CD4-positive, CD25-positive, alpha-beta regulatory T cell (primary cell): ENCODE measurements around the gene ADGRG3. TPM values are rescaled to one million over a fixed set of nuclear protein-coding genes. Genes with fewer than 3 reads are reported as not detected.

Source experiments
- ATAC-seq, 2 donors: fragments of 150-1000 bp; cut with Tn5 transposase; one replicate each; pipeline ENCODE4 v1.10.0; 2021; ENCODE audit warnings: low read depth in 2 of 2, moderate number of reproducible peaks in 2 of 2, moderate library complexity in 1 of 2
- DNase-seq, 3 donors: peaks; one replicate each; pipeline versions ENCODE4 v3.0.0 to v3.0.0-alpha.2; 2012 to 2022; ENCODE audit warnings: mixed read lengths in 1 of 3
- H3K27ac ChIP-seq: one replicate; pipeline ENCODE4 v1.7.0; 2013; ENCODE audit warnings: mild to moderate bottlenecking, low read length; ENCODE audit not compliant: insufficient read depth, poor library complexity, severe bottlenecking
- H3K27me3 ChIP-seq: one replicate; pipeline ENCODE4 v1.7.0; 2013; ENCODE audit warnings: low read length; ENCODE audit not compliant: control insufficient read depth, insufficient read depth
- H3K36me3 ChIP-seq: one replicate; pipeline ENCODE4 v1.7.0; 2013; ENCODE audit warnings: mild to moderate bottlenecking, low read length, moderate library complexity; ENCODE audit not compliant: control insufficient read depth, insufficient read depth
- H3K4me1 ChIP-seq: 2 replicates; pipeline ENCODE4 v1.7.0; 2013; ENCODE audit warnings: mild to moderate bottlenecking, low read length; ENCODE audit not compliant: insufficient read depth, control insufficient read depth, poor library complexity, severe bottlenecking
- H3K4me3 ChIP-seq: one replicate; pipeline ENCODE4 v1.7.0; 2013; ENCODE audit warnings: low read depth, mild to moderate bottlenecking, low read length, moderate library complexity
- H3K9me3 ChIP-seq, 2 experiments: 1 replicate in 1 of 2; 2 replicates in 1 of 2; pipeline ENCODE4 v1.7.0; 2013; ENCODE audit warnings: low read length in 2 of 2, mild to moderate bottlenecking in 1 of 2, moderate library complexity in 1 of 2; ENCODE audit not compliant: control insufficient read depth in 2 of 2
- H3K27ac Mint-ChIP-seq, 3 donors: one replicate each; pipeline ENCODE4 v1.8.0; 2020 to 2022; ENCODE audit warnings: mild to moderate bottlenecking in 3 of 3, mixed read lengths in 3 of 3, moderate library complexity in 2 of 3
- H3K27me3 Mint-ChIP-seq: one replicate; pipeline ENCODE4 v1.8.0; 2022; ENCODE audit warnings: mild to moderate bottlenecking, mixed read lengths
- H3K36me3 Mint-ChIP-seq: one replicate; pipeline ENCODE4 v1.8.0; 2020; ENCODE audit warnings: mixed read lengths
- H3K4me1 Mint-ChIP-seq, 4 donors: one replicate each; pipeline ENCODE4 v1.8.0; 2020 to 2022; ENCODE audit warnings: mixed read lengths in 4 of 4, mild to moderate bottlenecking in 1 of 4
- H3K4me3 Mint-ChIP-seq, 4 donors: one replicate each; pipeline ENCODE4 v1.8.0; 2020 to 2022; ENCODE audit warnings: mild to moderate bottlenecking in 4 of 4, mixed read lengths in 4 of 4, moderate library complexity in 3 of 4
- H3K9me3 Mint-ChIP-seq, 7 donors: one replicate each; pipeline ENCODE4 v1.8.0; 2020 to 2022; ENCODE audit warnings: mixed read lengths in 7 of 7, mild to moderate bottlenecking in 3 of 7, moderate library complexity in 2 of 7
- polyA plus RNA-seq, 4 donors: library from polyadenylated mRNA; unstranded; fragments of 300-500 nt; fragmentation: Illumina TruSeq; gene quantifications; one replicate each; pipeline ENCODE4 v1.2.3, GENCODE V29; 2021
- total RNA-seq: library from RNA; stranded (reverse); gene quantifications from one replicate; pipeline ENCODE4 v1.2.3, GENCODE V29; 2022

ADGRG3 gene
- total and polyA plus RNA-seq, 5 donors from 2014 or later = 0.32 TPM; not detected in 4

DNA sequence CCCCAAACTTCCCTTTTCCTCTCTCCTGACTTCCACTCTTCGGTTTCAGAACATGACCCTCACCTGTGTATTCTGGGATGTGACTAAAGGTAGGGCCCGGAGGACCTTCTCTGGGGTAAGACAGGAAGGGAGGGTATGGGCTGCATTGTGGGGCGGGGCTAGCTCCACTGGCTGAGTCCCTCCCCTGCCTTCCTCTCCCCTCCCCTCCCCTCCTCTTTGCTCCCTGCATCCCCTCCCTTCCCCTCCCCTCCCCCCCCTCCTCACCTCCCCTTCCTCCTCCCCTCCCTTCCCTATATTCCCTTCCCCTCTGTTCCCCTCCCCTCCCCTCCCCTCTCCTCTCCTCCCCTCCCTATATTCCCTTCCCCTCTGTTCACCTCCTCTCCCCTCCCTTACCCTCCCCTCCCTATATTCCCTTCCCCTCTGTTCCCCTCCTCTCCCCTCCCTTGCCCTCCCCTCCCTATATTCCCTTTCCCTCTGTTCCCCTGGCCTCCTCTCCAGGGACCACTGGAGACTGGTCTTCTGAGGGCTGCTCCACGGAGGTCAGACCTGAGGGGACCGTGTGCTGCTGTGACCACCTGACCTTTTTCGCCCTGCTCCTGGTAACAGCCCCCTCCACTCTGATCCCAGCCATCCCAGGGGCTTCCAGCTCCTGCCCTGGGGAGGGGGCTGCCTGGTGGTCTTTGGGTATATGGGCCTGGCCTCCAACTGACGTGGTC lies 11.8 kb downstream of the ADGRG3 start:
- Mint-ChIP-seq H3K27me3 (no peaks in the 10 kb centered on the region), H3K4me1 (no peaks in the 10 kb centered on the region), H3K9me3 (no peaks in the 10 kb centered on the region), H3K4me3 (no peak overlapping the region), H3K36me3 (no peaks in the 10 kb centered on the region), H3K27ac (no peak overlapping the region)
- Histone ChIP-seq H3K4me3 (no peak overlapping the region), H3K4me1 (no peaks in the 10 kb centered on the region), H3K36me3 (no peaks in the 10 kb centered on the region), H3K9me3 (no peaks in the 10 kb centered on the region), H3K27ac (no peak overlapping the region), H3K27me3 (no peaks in the 10 kb centered on the region)
- ATAC-seq = no peak
- peak in 1 of 3 donors; percentile 12 for DNase-seq

DNA sequence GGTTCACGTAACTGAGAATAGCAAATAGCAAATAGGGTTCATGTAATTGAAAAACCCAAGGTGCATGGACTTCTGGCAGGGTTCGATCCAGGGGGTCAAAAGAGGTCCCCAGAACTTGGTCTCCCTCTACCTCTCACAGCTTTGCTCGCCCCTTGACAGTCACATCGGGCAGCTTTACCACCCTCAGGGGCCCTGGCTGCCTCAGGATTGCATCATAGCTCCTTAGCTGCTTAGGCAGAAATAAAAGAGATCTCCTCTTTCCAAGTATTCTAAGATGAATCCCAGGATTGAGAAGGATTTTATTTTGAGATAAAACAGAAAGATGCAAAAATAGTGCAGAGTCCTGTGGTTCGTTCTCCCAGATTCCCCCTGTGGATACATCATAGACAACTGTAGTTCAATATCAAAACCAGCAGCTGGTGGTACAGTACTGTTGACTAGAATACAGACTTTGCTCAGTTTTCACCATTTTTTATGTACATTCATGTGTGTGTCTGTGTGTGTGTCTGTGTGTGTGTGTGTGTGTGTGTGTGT lies 12.8 kb downstream of the ADGRG3 start:
- Mint-ChIP-seq H3K4me1 (no peaks in the 10 kb centered on the region), H3K4me3 (no peak overlapping the region), H3K27me3 (no peaks in the 10 kb centered on the region), H3K36me3 (no peaks in the 10 kb centered on the region), H3K27ac (no peak overlapping the region), H3K9me3 (no peaks in the 10 kb centered on the region)
- Histone ChIP-seq H3K4me1 (no peaks in the 10 kb centered on the region), H3K9me3 (no peaks in the 10 kb centered on the region), H3K4me3 (no peak overlapping the region), H3K36me3 (no peaks in the 10 kb centered on the region), H3K27ac (no peak overlapping the region), H3K27me3 (no peaks in the 10 kb centered on the region)
- DNase-seq (no peak), ATAC-seq (no peak)

DNA sequence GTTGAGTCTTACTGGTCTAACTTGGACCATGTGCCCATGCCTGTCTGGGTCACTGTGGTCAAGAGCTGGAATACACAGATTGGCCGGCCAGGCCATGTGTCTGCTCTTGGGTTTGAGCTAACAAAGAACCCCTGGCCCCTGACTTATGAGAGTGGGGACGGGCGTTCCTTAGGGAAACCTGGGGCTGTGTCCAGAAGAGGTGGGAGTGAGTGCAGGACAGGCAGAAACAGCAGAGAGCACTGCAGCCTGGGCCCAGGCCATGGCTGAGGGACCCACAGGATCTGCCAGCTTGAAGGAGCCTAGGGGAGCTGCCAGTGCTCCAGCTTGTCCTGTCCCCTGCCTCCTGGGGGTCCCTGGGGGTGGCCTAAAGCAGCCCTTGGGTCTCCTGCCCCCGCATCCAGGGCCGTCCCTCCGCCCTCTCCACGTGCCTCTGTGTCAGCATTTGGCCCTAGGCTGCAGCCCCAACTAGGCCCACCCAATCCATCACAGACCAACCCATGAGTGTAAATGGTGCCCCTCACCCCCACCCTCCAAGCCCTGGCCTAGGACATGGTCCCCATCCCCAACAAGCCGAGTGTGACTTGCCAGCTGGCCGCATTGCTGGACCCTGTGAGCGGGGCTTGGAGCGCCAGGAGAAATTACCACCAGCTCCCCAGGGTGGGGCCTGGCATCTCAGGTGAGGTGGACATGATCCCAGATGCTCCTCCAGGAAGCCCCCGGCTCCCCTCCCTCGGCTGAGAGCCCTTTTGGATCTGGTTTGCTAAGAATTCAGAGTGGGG lies 14.0 kb downstream of the ADGRG3 start:
- Histone ChIP-seq H3K4me1 (no peaks in the 10 kb centered on the region), H3K27ac (no peak overlapping the region), H3K4me3 (no peak overlapping the region), H3K36me3 (no peaks in the 10 kb centered on the region), H3K27me3 (no peaks in the 10 kb centered on the region), H3K9me3 (no peaks in the 10 kb centered on the region)
- no peaks in the 10 kb centered on the region for H3K36me3 Mint-ChIP-seq
- no peak overlapping the region for H3K27ac Mint-ChIP-seq
- no peaks in the 10 kb centered on the region for H3K27me3 Mint-ChIP-seq
- no peak for ATAC-seq
- no peak overlapping the region for H3K4me3 Mint-ChIP-seq
- H3K4me1 Mint-ChIP-seq = no peaks in the 10 kb centered on the region
- no peak for DNase-seq
- H3K9me3 Mint-ChIP-seq = no peaks in the 10 kb centered on the region

DNA sequence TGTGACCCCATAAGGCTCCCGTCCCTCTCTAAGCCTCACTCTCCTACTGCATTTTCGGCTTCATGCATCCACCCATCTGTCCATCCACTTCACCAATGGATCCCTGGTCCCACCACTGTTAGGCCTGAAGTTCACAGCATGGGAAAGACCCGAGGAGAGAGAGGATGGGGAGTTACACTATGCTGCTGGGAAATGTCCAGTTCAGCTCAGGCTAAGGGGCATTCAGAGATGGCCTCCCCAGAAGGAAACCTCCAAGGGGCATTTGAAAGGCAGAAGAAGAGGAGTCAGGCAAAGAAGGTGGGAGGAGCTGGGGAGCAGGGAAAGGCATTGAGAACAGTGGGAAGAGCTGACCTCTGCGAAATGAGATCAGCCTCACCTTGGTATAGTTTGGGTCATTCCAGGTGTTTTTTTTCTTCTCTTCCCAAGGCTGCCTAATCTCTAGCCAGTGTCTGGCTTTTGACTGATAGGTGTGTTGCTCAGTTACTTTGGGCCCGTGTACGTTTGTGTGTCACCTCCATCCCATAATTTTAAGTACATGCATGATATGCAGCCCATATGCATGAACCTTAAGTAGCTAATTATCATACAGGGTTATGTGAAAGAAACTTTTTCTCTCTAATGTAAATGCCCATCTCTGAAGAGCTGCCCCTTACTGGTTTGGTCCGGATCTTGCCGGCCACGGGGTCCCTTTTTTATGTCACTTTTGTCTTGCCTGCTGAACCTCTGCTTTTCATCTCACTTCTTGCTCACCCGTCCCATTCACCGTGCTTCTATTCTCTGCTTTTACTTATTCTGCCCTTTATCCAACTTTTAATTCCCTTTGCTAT lies 14.9 kb downstream of the ADGRG3 start:
- Histone ChIP-seq H3K27ac (no peak overlapping the region), H3K27me3 (no peaks in the 10 kb centered on the region), H3K9me3 (no peaks in the 10 kb centered on the region), H3K4me1 (no peaks in the 10 kb centered on the region), H3K36me3 (no peaks in the 10 kb centered on the region), H3K4me3 (no peak overlapping the region)
- no peaks in the 10 kb centered on the region for H3K36me3 Mint-ChIP-seq
- no peak overlapping the region for H3K27ac Mint-ChIP-seq
- DNase-seq (no peak), ATAC-seq (no peak)
- H3K9me3 Mint-ChIP-seq = no peaks in the 10 kb centered on the region
- no peak overlapping the region for H3K4me3 Mint-ChIP-seq
- H3K27me3 Mint-ChIP-seq = no peaks in the 10 kb centered on the region
- H3K4me1 Mint-ChIP-seq = peaks cover 0 to 2% (median 0%) of the 10 kb centered on the region in 4 donors

DNA sequence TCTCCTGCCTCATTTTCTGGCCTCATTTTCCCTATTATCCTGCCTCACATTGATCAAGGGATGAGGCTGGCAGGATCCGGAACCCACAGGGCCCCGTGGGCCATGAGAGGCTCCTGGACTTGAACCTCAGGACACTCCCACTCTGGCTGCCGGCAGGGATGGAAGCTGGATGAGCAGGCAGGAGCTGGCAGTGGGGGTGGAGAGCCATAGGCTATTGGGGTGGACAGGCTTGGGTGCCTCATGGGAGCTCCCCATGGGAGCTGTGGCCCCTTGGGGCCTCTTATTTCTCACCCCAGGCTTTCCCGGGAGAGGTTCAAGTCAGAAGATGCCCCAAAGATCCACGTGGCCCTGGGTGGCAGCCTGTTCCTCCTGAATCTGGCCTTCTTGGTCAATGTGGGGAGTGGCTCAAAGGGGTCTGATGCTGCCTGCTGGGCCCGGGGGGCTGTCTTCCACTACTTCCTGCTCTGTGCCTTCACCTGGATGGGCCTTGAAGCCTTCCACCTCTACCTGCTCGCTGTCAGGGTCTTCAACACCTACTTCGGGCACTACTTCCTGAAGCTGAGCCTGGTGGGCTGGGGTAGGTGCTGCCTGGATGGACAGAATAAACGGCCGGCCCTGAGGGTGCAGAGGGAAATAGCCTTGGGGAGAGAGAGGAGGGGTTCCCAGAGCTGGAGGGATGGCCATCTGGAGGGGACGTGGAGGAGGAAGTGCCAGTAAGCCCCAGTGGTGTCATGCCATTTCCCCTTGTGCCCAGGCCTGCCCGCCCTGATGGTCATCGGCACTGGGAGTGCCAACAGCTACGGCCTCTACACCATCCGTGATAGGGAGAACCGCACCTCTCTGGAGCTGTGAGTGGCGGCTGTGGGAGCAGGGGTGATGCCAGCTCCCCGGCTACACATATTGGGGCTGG lies 15.8 kb downstream of the ADGRG3 start:
- Histone ChIP-seq H3K36me3 (no peaks in the 10 kb centered on the region), H3K9me3 (no peaks in the 10 kb centered on the region), H3K4me1 (no peaks in the 10 kb centered on the region), H3K27ac (no peak overlapping the region), H3K27me3 (no peaks in the 10 kb centered on the region), H3K4me3 (no peak overlapping the region)
- DNase-seq (no peak), ATAC-seq (no peak)
- Mint-ChIP-seq H3K27me3 (no peaks in the 10 kb centered on the region), H3K4me1 (peaks cover 0 to 6% (median 0%) of the 10 kb centered on the region in 4 donors), H3K4me3 (no peak overlapping the region), H3K9me3 (no peaks in the 10 kb centered on the region), H3K36me3 (no peaks in the 10 kb centered on the region), H3K27ac (peak overlapping the region in 1 of 3 donors; percentile 38)

DNA sequence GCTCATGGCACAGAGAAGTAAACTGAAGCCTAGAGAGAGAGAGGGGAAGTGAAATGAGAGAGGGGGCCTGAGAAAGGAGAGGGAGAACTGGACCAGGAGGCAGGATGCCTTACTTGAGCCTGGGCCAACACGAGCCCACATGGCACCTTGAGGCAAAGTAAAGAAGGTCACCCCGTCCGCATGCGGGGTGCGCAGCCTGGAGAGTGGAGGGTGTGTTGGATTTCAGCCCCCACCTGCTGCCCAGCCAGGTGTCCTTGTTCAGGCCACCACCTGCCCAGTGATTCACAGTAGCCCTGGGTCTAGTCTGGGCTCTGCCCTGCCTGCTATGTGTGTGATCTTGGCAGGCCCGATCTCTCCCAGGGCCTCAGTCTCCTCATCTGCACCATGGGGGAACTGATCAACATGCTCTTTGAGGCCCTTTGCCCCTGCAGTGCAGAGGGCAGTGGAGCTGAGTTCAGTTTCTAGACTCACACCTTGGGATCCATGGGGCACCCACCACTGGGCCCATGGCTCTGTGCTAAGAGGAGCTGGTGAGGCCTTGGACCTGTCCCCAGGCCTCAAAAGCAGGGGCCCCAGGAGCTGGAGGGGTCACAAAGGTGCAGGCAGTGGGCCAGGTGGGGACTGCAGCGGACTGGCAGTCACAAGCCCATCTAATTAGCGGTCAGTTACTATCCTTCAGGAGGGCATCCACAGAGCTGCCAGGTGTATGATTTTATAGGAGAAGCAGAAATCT lies 16.7 kb downstream of the ADGRG3 start:
- no peaks in the 10 kb centered on the region for H3K36me3 Mint-ChIP-seq
- ATAC-seq (no peak), DNase-seq (no peak)
- H3K27me3 ChIP-seq = no peaks in the 10 kb centered on the region
- H3K27ac Mint-ChIP-seq = peak overlapping the region in 1 of 3 donors; percentile 38
- peaks cover 0 to 2% (median 0%) of the 10 kb centered on the region in 7 donors for H3K9me3 Mint-ChIP-seq
- H3K27me3 Mint-ChIP-seq = no peaks in the 10 kb centered on the region
- H3K4me3 ChIP-seq = no peak overlapping the region
- no peak overlapping the region for H3K4me3 Mint-ChIP-seq
- no peaks in the 10 kb centered on the region for H3K9me3 ChIP-seq
- peaks cover 2% of the 10 kb centered on the region for H3K4me1 ChIP-seq
- no peak overlapping the region for H3K27ac ChIP-seq
- H3K4me1 Mint-ChIP-seq = peaks cover 0 to 7% (median 3%) of the 10 kb centered on the region in 4 donors
- no peaks in the 10 kb centered on the region for H3K36me3 ChIP-seq
